ENCODE results near the gene STC2.
A peak's percentile ranks its signal among the peaks of the same experiment; 100 is the strongest.
"Not testable (repeated sequence)": the region's sequence is repeated elsewhere in the genome, so short reads cannot be mapped to it uniquely, and the experiment has no call there.

Gene STC2

GRCh38 chr5:173327948-173328843 lies at the start of gene STC2:
Gene STC2 (minus strand): TSS chr5:173328414. CDS start chr5:173328193, 221 bp downstream.
- DNase-seq: peak; percentile 63

DNA sequence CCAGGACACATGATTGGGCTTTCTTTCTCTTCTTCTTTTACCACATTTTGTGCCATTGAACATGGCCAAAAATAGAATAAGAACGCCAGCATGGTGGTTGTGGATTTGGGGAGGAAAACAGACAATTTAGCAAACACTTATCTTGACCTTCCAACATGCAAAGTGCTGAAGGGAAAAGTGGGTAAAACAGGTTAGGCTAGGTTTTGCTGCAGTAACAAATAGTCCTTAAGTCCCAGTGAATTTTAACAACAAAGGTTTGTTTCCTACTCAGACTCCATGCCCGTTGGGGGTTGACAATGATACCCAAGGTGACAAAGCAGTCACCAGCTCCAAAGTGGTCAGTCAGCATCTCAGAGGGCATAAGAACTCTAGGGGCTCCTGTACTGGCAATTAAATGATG lies 43.2 kb upstream of the STC2 start:
- no peak for DNase-seq

- DNase-seq: not testable (repeated sequence)
Measured at GRCh38 chr5:173363406-173363805, 35.2 kb upstream of the STC2 start.

- no peak for DNase-seq
Measured at GRCh38 chr5:173355561-173355960, 27.3 kb upstream of the STC2 start.

- no peak for DNase-seq
Measured at GRCh38 chr5:173354645-173355044, 26.4 kb upstream of the STC2 start.

DNA sequence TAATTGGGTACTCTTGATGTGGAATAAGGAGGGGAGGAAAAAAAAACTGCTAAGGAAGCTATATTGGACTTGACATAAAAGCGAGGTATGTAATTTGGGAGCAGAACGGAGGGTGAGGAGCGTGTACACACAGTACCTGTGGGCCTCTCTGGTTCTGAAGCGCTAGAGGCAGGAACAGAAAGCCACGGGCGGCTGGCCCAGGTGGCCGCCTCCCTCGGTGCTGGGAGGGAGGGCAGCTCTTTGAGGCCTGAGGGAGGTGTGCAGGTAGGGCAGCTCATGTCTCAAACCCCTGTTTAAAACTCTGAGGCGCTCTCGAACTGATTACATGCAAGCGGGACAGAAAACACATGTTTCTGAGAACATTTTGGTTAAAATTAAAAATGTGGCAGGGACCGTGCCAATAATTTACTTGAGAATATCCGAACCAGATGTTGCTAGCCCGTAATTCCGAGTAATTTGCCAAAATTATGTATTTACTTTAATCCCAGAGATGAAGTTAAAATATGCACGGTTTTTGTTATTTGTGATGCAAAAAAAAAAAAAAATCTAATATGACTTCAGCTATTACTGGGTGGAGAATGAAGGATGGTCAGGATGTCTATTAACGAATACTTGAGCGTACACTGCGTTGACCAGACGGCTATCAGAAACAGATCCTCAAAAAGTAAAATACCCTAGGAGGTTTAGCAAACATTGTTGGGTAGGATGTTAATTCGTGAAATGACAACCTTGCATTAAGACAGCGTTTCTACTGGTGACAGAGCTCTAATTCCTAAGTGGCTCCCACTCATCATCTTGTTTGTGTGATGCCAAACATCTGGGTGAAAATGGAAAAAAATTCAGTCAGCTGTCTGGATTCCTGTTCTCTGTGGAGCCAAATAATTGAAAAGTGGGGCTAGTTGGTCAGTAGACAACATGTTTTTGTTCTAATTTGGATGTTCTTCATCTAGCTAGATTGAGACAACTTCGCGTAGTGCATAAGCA lies 24.4 kb upstream of the STC2 start:
- DNase-seq: no peak

DNA sequence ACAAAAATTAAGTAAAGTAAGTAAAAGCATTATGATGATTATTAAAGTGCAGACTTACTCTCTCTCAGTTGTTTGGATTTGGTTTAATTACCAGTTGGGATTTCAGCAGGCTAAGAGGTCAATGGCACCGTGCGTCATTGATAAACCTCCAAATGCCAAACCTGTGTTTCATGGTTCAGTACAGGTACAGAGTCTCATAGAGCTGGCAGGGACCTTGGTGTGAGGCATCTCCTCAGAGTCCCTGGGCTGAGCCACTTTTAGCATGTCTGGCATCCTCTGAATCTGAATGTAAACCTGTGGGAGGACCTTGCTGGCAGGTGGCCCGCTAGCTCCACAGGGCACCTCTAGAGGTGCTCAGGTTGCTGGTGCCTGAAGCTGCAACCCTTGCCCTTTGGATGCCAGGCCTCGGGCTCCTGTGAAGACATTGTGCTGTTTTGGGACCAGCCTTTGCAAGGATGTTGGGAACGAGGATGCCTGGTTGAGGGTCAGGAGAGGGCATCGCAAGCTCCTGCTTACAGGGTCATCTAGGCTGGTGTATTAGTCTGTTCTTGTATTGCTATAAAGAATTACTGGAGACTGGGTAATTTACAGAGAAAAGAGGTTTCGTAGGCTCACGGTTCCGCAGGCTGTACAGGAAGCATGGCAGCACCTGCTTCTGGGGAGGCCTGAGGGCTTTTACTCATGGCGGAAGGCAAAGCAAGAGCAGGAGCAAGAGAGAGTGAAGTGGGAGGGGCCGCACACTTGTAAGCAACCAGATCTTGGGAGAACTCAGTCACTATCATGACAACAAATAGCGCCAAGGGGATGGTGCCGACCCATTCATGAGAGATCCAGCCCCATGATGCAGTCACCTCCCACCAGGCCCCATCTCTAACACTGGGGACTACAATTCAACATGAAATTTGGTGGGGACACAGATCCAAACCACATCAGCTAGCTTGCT lies 14.9 kb upstream of the STC2 start:
- DNase-seq: no peak

DNA sequence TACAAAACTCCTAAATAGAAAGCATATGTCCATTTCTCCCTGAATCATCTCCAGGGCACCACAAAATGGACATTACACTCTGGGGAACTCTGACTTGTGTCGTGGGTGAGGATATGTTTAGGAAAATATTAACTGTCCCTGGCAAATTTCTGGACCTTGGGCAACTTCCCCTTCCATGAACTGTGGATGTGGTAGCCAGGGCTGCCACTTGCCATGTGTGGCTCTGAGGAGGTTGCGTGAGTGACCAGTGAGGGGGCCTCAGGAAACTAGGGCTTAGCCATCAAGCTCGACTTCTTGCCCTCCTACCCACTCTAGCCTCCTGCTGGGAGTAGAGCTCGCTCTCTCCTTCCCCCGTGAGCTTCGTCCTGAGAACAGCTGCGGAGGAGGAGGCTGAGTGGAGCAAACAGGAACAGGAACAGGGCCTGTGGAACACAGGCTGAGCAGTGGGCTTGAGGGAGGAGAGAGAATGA lies 13.8 kb upstream of the STC2 start:
- DNase-seq: no peak

GRCh38 chr5:173340984-173341383 lies 12.8 kb upstream of the STC2 start:
- DNase-seq: no peak

GRCh38 chr5:173340451-173340850 lies 12.2 kb upstream of the STC2 start:
- no peak for DNase-seq

DNA sequence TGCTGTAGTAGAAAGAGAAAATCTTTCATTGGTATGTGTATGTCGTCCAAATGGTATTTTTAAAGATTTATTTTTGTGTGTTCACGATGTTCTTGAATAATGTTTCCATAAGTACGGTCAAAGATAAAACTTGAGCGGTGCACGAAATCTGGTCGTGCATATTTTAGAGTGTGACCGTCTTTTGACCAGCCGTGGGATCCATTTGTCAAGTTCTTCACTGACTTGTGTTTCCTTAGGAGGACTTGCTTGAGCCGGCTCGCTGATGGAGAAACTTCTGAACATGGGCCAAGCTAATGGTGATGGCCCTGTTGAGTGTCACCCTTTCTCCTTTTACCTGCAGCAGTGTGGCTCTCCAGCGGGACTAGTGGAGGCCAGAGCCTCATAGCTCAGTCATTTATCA lies 11.1 kb upstream of the STC2 start:
- DNase-seq: no peak

DNA sequence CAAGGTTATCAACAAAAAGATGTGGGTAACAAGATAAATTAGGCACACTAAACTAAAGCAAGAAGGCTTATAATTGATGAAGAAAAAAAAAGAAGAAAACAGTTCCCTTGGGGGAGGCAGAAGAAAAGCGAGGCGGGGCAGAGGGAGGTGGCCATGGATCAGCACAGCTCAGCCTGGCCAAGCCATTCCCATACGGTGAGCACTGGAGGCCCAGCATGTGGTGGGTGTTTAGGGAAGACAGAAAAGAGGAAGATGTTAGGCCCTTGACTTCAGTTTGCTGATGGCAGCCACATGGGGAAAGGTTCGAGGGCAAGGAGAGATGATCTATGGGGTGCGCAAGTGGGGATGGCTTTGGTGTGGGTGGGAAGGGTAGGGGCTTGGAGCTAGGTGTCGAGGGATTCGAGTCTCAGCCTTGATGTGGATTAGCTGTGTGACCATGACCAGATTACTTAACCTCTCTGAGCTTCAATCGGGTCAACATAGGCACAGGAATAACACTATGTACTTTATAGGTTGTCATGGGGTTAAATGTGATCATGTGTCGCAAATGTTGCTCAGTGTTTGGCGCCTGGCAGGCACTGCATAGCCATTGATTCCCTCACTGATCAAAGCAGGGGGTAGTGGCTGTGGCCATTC lies 10.3 kb upstream of the STC2 start:
- no peak for DNase-seq

- no peak for DNase-seq
Measured at GRCh38 chr5:173334808-173335207, 6.6 kb upstream of the STC2 start.

GRCh38 chr5:173333925-173334661 lies 5.9 kb upstream of the STC2 start:
- DNase-seq: no peak

GRCh38 chr5:173331956-173332479 lies 3.8 kb upstream of the STC2 start:
- peak; percentile 61 for DNase-seq

DNA sequence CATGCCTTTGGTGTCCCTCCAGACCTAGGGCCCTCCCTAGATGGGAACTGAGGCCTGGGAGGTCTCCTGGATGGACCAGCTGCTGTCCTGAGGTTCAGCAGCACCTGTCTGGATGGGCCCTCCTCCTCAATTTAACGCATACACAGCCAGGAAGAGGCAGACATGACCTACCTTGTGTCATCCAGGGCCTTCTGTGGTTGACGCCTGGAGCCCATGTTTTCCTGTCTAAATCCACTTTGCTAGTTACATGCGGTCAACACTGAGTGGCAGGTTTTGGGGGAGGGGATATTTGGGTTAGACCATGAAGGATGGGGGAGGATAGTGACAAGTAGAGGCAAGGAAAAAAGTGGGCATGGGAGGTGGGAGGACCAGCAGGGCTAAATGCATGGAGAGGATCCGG lies 3.1 kb upstream of the STC2 start:
- DNase-seq: no peak

GRCh38 chr5:173330338-173331206 lies 2.4 kb upstream of the STC2 start:
- DNase-seq: no peak

GRCh38 chr5:173329491-173330337 lies 1.5 kb upstream of the STC2 start:
- peak; percentile 2 for DNase-seq
